Heart right ventricle (tissue), 16 donors: Measurements from ENCODE around the gene C6orf47. TPM values are rescaled to one million over a fixed set of nuclear protein-coding genes. Genes with fewer than 3 reads are reported as not detected.

Source experiments
- ATAC-seq, 8 donors: fragments of 200-7000 bp; cut with Tn5 transposase; one replicate each; pipeline ENCODE4 v1.9.1; 2020; ENCODE audit warnings: mild to moderate bottlenecking in 8 of 8, moderate library complexity in 8 of 8, moderate number of reproducible peaks in 1 of 8
- DNase-seq, 2 donors: peaks; one replicate each; pipeline ENCODE4 v3.0.0-alpha.2; 2020
- H3K27ac ChIP-seq, 10 donors: fragments of 200-600 bp; sonication (generic) in 2 of 10; one replicate each; pipeline versions ENCODE4 v1.5.0 to v1.8.0; 2020 to 2022; ENCODE audit warnings: mild to moderate bottlenecking in 3 of 10
- H3K27me3 ChIP-seq, 7 donors: fragments of 200-600 bp; one replicate each; pipeline ENCODE4 v1.8.0; 2021 to 2022; ENCODE audit warnings: mild to moderate bottlenecking in 2 of 7
- H3K36me3 ChIP-seq, 9 donors: fragments of 200-600 bp; sonication (generic) in 1 of 9; one replicate each; pipeline versions ENCODE4 v1.5.0 to v1.8.0; 2020 to 2022; ENCODE audit warnings: mild to moderate bottlenecking in 2 of 9
- H3K4me1 ChIP-seq, 9 donors: fragments of 200-600 bp; sonication (generic) in 1 of 9; one replicate each; pipeline versions ENCODE4 v1.5.0 to v1.8.0; 2020 to 2022; ENCODE audit warnings: mild to moderate bottlenecking in 4 of 9
- H3K4me3 ChIP-seq, 10 donors: fragments of 200-600 bp; sonication (generic) in 2 of 10; one replicate each; pipeline versions ENCODE4 v1.5.0 to v1.8.0; 2020 to 2022; ENCODE audit warnings: mild to moderate bottlenecking in 7 of 10, moderate library complexity in 2 of 10
- H3K9me3 ChIP-seq, 11 donors: fragments of 200-600 bp in 10 of 11; sonication (generic) in 2 of 11; one replicate each; pipeline versions ENCODE4 v1.5.0 to v1.8.0; 2013 to 2022; ENCODE audit warnings: mild to moderate bottlenecking in 2 of 11, control low read depth in 1 of 11, moderate library complexity in 1 of 11
- WGBS, 2 donors: extraction: QIAGEN DNeasy Blood & Tissue Kit; methylation state at CpG; one replicate each; pipeline ENCODE4 v1.1.7; 2013; ENCODE audit warnings: inconsistent platforms in 1 of 2; 5-methylcytosine and 5-hydroxymethylcytosine counted together
- intact Hi-C, 10 donors: fragments of 100-400 bp; cut with DNase I; formaldehyde crosslinking; loops; one replicate each; pipeline versions ENCODE4 v1.11.1 to v1.14.2; 2022
- polyA plus RNA-seq, 2 donors: library from polyadenylated mRNA; stranded (reverse); fragments of 200-250 nt; gene quantifications; one replicate each; pipeline ENCODE4 v1.2.3, GENCODE V29; 2013
- total RNA-seq, 10 donors: library from RNA; stranded (reverse); fragmentation: NEBNext Ultra II Directional in 3 of 10; extraction: Animal tissue kit (Norgen Biotek cat#: 25700) in 3 of 10; gene quantifications; one replicate each; pipeline versions ENCODE4 v1.2.1 to v1.2.4, GENCODE V29; 2021 to 2023
- TF ChIP-seq, protein P1 (sequence below), 9 donors: fragments of 200-600 bp; sonication (generic) in 2 of 9; IDR thresholded peaks; one replicate each; pipeline versions ENCODE4 v1.5.0 to v1.8.0; 2021 to 2022; ENCODE audit warnings: antibody characterized with exemption in 9 of 9, mild to moderate bottlenecking in 5 of 9, moderate library complexity in 1 of 9
- donor health status: Arrhythmogenic right ventricular cardiomyopathy.
- donor health status: ischemic (EF 13 %, LVEDD 7.1; RV severe dilation, severe dysfunction).
- donor health status: healthy with polysubstance abuse.
- donor health status: DM: no; HTN: yes; CAD: no.
- donor health status: DM: no; HTN: no; CAD: no.
- donor health status: ischemic (EF 25% LVEDD 6.9; RV normal size, moderate dysfunction).
- donor health status: ischemic (EF 25% LVEDD 5.7; RV mildly dilated, moderate dysfunction).
- donor health status: healthy.
- donor health status: DM: yes; HTN: yes; CAD: no.
- donor health status: Ischemic cardiomyopathy.
- donor health status: ischemic (EF 35%, LVEDD 5.7; RV mildly dilated, moderate dysfunction).
- donor health status: nonischemic (EF 11% LVEDD 7.7; RV severe dilation, severe dysfunction).
- donor health status: DM: yes; HTN: yes; CAD: no.
- donor health status: PGD.
- donor health status: ischemic (EF 29% LVEDD 5.4; RV normal size, mild dysfunction).
- donor health status: nonischemic (EF 23%, LVEDD 6.1; RV moderate dilation, normal function).

The C6orf47 gene
- total and polyA plus RNA-seq, 12 donors: 15.9 to 23.3 (median 18.1) TPM

DNA sequence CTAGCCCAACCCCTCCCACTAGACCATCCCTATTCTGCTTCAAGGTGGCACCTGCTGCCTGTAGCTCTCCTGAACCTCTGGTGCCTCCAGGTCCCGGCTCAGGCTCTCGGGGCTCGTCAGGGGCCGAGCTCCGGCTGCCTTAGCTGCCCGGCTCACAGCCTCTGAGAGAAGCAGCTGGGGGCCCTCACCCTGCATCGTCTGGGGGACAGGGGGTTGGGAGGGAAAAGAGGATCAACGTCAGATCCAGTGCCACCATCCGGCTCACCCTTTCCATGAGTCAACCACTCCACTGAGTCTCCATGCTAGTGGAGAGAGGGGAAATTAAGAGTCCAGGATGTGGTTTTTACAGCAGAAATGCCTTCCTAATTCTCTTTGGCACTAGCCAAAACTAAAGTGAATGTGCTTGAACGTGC, 21.1 kb downstream of the C6orf47 start:
- peaks cover 0 to 9% (median 0%) of the 10 kb centered on the region in 9 donors for H3K4me1 ChIP-seq
- intact Hi-C loops: no loop called here
- TF ChIP-seq, protein P1, sequence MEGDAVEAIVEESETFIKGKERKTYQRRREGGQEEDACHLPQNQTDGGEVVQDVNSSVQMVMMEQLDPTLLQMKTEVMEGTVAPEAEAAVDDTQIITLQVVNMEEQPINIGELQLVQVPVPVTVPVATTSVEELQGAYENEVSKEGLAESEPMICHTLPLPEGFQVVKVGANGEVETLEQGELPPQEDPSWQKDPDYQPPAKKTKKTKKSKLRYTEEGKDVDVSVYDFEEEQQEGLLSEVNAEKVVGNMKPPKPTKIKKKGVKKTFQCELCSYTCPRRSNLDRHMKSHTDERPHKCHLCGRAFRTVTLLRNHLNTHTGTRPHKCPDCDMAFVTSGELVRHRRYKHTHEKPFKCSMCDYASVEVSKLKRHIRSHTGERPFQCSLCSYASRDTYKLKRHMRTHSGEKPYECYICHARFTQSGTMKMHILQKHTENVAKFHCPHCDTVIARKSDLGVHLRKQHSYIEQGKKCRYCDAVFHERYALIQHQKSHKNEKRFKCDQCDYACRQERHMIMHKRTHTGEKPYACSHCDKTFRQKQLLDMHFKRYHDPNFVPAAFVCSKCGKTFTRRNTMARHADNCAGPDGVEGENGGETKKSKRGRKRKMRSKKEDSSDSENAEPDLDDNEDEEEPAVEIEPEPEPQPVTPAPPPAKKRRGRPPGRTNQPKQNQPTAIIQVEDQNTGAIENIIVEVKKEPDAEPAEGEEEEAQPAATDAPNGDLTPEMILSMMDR (IDR thresholded peaks at IDR 0.05): no peak
- no peaks in the 10 kb centered on the region for H3K27me3 ChIP-seq
- WGBS, 2 donors: 86% methylated on average over 10 of the region's 10 CpGs
- no peaks in the 10 kb centered on the region for H3K9me3 ChIP-seq
- DNase-seq: no peak
- H3K27ac ChIP-seq: peak overlapping the region in 1 of 10 donors; percentile 14
- H3K36me3 ChIP-seq: peaks cover 15 to 100% (median 97%) of the 10 kb centered on the region in 9 donors
- no peak overlapping the region for H3K4me3 ChIP-seq
- peak in 1 of 8 donors; percentile 3 for ATAC-seq

DNA sequence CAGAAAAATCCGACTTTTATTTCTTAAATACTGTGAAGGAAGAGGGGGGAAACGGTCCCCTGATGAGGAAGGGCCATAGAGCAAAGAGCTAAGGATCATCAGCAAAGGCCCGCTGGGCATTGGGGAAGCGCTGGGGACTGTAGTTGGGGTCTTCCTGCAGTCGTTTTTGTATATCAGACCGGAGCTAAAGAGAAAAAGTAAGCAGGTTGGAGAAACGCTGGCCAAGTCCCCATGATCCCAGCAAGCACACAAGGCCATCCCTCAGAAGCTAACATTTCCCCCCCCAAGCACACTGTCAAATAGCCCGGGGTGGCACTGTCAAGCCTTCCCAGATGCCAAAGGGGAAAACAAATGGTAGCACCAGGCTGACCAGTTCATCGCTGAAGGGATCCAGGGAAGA, 21.5 kb downstream of the C6orf47 start:
- Histone ChIP-seq H3K27me3 (no peaks in the 10 kb centered on the region), H3K4me3 (no peak overlapping the region), H3K9me3 (no peaks in the 10 kb centered on the region), H3K4me1 (peaks cover 0 to 9% (median 0%) of the 10 kb centered on the region in 9 donors), H3K36me3 (peaks cover 15 to 100% (median 96%) of the 10 kb centered on the region in 9 donors), H3K27ac (no peak overlapping the region)
- WGBS, 2 donors: 83 to 84% methylated on average over 9 of the region's 9 CpGs
- intact Hi-C loops: no loop called here
- DNase-seq (no peak), ATAC-seq (no peak)
- TF ChIP-seq, protein P1 (IDR thresholded peaks at IDR 0.05): no peak

DNA sequence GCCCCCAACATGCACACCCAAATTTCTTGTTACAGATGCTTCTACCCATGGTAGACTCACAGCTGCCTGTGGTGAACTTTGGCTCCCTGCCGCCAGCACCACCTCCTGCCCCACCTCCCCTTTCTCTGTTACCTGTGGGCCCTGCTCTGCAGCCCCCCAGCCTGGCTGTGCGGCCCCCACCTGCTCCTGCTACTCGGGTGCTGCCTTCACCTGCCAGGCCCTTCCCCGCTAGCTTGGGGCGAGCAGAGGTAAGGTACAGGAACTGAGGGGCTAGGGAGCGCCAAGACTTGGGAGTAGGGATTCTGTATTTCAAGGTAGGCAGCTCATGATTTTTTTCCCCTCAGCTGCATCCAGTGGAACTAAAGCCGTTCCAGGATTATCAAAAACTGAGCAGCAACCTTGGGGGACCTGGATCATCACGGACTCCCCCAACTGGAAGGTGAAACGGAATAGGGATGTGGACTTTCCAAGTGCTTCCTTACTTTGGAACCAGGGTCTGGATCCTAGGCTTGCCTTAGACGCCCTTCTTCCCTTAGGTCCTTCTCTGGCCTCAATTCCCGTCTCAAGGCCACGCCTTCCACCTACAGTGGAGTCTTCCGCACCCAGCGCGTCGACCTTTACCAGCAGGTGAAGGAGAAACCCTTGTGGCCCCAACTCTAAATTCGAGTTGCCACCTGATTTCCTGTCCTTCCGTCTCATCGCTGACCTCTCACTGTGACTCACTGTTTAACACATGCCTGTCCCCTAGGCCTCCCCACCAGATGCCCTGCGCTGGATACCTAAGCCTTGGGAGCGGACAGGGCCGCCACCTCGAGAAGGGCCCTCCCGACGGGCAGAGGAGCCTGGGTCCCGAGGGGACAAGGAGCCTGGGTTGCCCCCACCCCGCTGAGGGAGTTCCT, 23.6 kb downstream of the C6orf47 start:
- intact Hi-C loops: no loop called here
- TF ChIP-seq, protein P1 (IDR thresholded peaks at IDR 0.05): no peak
- 80 to 83% methylated on average over 27 of the region's 27 CpGs for WGBS, 2 donors
- Histone ChIP-seq H3K36me3 (peaks cover 13 to 100% (median 86%) of the 10 kb centered on the region in 9 donors), H3K9me3 (no peaks in the 10 kb centered on the region), H3K27ac (peak overlapping the region in 1 of 10 donors; percentile 31), H3K4me3 (no peak overlapping the region), H3K27me3 (no peaks in the 10 kb centered on the region), H3K4me1 (peaks cover 0 to 9% (median 0%) of the 10 kb centered on the region in 9 donors)
- peak in 1 of 8 donors; percentile 7 for ATAC-seq
- no peak for DNase-seq

DNA sequence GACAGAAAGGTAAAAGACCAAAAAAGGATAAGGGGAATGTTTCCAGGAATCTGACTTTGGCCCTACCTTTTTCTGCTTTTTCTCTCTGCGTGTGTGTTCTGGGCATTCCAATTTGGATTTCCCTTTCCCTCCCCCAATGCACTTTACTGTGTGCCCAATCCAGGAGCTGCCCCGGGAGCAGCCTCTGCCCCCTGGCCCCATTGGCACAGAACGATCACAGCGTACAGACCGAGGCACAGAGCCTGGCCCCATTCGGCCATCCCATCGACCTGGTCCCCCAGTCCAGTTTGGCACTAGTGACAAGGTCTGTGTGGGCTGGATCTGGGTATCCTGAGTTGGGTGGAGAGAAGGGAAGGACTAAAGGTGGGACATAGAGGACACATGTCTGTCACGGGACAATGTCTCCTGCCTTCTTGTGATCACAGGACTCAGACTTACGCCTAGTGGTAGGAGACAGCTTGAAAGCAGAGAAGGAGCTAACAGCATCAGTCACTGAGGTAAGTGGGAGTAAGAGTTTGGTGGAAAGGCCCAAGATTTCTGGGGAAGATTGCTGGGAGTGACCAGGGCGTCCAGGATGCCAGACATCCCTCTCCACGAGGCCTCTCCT, 25.5 kb downstream of the C6orf47 start:
- intact Hi-C loops: no loop called here
- Histone ChIP-seq H3K27ac (peak overlapping the region in 1 of 10 donors; percentile 9), H3K27me3 (no peaks in the 10 kb centered on the region), H3K9me3 (no peaks in the 10 kb centered on the region), H3K36me3 (peaks cover 0 to 100% (median 86%) of the 10 kb centered on the region in 9 donors), H3K4me1 (peaks cover 0 to 9% (median 0%) of the 10 kb centered on the region in 9 donors), H3K4me3 (no peak overlapping the region)
- ATAC-seq (no peak), DNase-seq (no peak)
- 81 to 83% methylated on average over 11 of the region's 11 CpGs for WGBS, 2 donors
- TF ChIP-seq, protein P1 (IDR thresholded peaks at IDR 0.05): no peak
